ENCODE data around the gene SLC41A3.
"Not testable (repeated sequence)": the region's sequence is repeated elsewhere in the genome, so short reads cannot be mapped to it uniquely, and the experiment has no call there.

SLC41A3 gene

DNA sequence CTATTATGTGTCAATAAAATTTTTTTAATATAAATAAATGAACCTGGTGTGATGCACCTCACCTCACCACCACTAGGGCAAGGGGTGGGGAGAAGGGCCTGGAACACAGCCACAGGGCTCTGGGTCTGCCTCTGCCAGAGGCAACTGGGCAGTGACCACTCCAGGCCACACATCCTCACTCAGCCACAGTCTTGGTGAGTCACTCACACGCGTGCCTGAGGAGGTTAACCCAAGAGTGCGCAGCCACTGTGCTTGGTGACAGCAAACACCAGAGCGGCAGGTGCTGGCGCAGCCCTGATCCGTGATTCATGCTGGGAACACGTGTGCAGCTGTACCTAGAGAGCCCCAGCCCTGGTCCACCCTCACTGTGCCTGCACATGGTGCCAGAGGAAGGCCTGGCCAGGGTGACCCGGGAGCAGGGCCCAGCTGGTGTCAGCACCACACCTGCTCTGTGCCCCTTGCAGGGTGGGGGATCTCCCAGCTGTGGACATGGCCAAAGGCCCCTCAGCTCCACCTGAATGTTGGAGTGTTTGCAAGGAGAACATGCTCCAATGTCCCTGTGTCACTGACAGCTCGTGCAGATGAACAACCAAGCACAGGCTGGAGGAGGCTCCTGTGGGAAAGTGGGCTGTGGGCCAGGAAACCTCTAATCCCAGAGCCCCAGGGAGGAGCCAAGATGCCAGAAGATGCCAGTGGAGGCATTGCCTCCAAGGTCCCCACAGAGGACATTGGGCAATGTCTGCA lies 2.1 kb downstream of the SLC41A3 start:
- no peak for DNase-seq

DNA sequence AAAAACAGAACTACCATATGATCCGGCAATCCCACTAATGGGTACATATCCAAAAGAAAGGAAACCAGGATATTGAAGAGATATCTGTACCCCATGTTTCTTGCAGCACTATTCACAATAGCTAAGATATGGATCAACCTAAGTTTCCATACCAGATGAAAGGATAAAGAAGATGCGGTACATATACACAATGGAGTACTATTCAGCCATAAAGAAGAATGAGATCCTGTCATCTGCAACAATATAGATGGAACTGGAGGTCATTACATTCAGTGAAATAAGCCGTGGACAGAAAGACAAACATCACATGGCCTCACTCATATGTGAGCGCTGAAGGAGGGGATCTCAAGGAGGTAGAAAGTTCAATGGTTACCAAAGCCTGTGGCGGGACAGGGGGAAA lies 3.0 kb downstream of the SLC41A3 start:
- no peak for DNase-seq

GRCh38 chr3:126078866-126079265 lies 5.1 kb downstream of the SLC41A3 start:
- no peak for DNase-seq

- no peak for DNase-seq
These were observed 6.2 kb downstream of the SLC41A3 start for GRCh38 chr3:126077754-126078153.

- no peak for DNase-seq
These were observed 7.8 kb downstream of the SLC41A3 start for GRCh38 chr3:126076140-126076539.

DNA sequence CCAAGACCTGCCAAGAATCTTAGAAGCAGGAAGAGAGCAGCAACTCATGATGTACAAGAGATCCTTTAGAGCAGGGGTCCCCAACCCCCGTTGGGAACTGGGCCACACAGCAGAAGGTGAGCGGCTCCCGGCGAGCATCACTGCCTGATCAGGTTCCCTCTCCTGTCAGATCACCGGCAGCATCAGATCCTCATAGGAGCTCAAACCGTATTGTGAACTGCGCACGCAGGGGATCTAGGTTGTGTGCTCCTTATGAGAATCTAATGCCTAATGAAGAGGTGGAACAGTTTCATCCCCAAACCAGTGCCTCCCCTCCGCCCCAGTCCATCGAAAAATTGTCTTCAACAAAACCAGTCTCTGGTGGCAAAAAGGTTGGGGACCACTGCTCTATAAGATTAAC lies 13.8 kb downstream of the SLC41A3 start:
- DNase-seq = no peak

DNA sequence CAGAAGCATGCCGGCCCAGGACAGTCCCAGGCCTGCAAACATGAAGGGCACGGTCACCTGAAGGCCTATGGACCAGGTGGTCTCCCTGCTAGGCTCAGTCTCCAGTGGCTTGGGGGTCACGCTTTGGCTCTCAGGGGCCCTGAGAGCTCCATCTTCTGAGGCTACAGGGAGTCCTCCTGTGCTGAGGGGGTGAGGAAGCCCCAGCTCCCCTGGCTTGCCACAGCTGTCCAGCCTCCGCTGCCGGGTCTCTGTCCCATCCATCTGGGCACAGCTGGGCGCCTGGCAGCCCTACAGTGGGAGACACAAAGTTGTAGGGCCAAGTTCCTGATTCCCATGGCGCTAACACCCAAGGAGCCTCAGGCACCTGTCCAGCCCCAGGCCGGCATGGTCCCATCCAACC lies 16.0 kb downstream of the SLC41A3 start:
- no peak for DNase-seq

DNA sequence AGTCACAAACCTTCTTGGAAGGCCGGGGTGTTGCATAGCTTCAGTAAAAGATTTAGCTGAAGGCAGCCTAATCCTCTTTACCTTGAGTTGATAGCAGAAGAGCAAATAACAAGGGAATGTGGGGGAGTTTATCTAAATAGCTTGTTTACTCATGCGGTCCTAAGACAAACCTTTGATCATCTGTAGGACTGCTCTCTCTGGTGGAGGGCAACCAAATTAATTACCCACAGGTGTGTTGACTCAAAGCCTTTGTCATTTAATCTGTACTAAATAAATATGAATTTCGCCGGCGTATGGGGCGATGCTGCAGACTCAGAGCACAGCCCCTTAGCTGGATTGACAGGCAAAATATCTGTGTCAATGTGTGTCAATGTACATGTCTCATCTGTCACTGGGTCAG lies 17.2 kb downstream of the SLC41A3 start:
- DNase-seq = not testable (repeated sequence)

- no peak for DNase-seq
These were observed 18.0 kb downstream of the SLC41A3 start for GRCh38 chr3:126065876-126066275.

GRCh38 chr3:126064627-126065258 lies 19.2 kb downstream of the SLC41A3 start:
- no peak for DNase-seq

GRCh38 chr3:126063358-126063965 lies 20.5 kb downstream of the SLC41A3 start:
- no peak for DNase-seq

- no peak for DNase-seq
These were observed 22.5 kb downstream of the SLC41A3 start for GRCh38 chr3:126061301-126062032.

- no peak for DNase-seq
These were observed 23.2 kb downstream of the SLC41A3 start for GRCh38 chr3:126060613-126061145.

DNA sequence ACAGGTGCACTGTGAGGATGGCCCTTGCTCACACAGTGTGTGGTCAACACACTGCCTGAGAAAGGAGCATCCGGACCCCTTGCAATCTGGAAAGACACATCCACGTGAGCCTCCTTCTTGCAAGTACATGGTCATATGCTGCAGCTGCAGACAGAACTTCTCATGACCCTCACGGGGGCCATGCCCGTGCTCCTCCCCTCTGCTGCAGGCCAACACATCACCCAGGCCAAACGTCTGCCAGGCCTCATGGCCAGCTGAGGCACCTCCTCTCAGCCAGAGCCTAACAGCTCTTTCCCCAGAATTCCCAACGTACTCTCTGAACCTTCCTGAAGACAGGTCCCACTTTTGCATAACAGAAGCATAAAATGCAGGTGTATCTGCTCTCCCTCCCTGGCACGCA lies 25.3 kb downstream of the SLC41A3 start:
- no peak for DNase-seq

GRCh38 chr3:126057936-126058335 lies 26.0 kb downstream of the SLC41A3 start:
- no peak for DNase-seq

GRCh38 chr3:126057501-126057819 lies 26.5 kb downstream of the SLC41A3 start:
- DNase-seq = no peak

- no peak for DNase-seq
These were observed 27.0 kb downstream of the SLC41A3 start for GRCh38 chr3:126056681-126057500.

GRCh38 chr3:126056088-126056487 lies 27.8 kb downstream of the SLC41A3 start:
- DNase-seq = no peak

DNA sequence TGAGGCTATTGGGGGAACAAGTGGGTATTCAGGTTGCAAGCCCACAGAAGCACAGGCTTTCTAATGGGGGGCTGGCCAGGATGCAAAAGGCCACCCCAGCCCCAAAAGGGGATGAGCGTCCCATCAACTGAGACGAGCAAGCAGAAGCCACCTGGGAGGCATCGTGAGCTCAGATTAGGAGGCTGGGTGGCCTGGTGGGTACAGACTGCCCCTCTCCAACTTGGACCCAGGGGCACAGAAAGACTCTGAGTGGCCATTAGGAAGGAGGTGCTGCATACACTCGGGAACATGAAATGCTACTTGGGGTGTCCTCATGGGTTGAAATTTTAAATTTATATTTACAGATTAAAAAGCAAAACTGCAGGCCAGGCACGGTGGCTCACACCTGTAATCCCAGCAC lies 29.1 kb downstream of the SLC41A3 start:
- no peak for DNase-seq

- DNase-seq = no peak
These were observed 29.9 kb downstream of the SLC41A3 start for GRCh38 chr3:126053949-126054569.

DNA sequence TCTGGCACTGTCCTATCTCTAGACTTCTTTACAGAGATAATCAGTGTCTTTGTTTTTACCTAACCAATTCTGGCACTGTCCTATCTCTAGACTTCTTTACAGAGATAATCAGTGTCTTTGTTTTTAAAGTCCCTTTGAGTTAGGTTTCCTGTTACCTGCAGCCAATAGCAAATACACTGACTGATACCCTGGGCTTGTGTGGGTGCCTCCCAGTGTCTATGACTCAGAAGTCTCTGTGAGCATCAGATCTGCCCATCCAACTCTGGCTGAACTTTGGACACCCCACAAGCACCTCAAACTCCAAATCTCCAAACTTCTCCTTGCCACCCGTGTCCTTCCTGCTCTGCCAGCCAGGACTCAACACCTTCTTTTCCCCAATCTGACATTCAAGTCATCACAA lies 30.4 kb downstream of the SLC41A3 start:
- no peak for DNase-seq

Data from CD4-positive, alpha-beta T cell treated with Interleukin-1 beta for 1 hour (primary cell).